Osteocyte (in vitro differentiated cells): ENCODE measurements around the gene CALHM6. TPM values are rescaled to one million over a fixed set of nuclear protein-coding genes. Genes with fewer than 3 reads are reported as not detected.

ENCODE experiments used
- DNase-seq: peaks from one replicate; pipeline ENCODE4 v3.0.0; 2021; ENCODE audit warnings: mixed read lengths; ENCODE audit not compliant: unreplicated experiment; ENCODE audit errors: extremely low spot score
- H3K27ac Mint-ChIP-seq: one replicate; pipeline ENCODE4 v1.8.0; 2021; ENCODE audit warnings: mild to moderate bottlenecking, mixed read lengths; ENCODE audit not compliant: unreplicated experiment
- H3K27me3 Mint-ChIP-seq: one replicate; pipeline ENCODE4 v1.8.0; 2021; ENCODE audit warnings: mixed read lengths; ENCODE audit not compliant: unreplicated experiment
- H3K36me3 Mint-ChIP-seq: one replicate; pipeline ENCODE4 v1.8.0; 2021; ENCODE audit warnings: mixed read lengths; ENCODE audit not compliant: unreplicated experiment
- H3K4me1 Mint-ChIP-seq: one replicate; pipeline ENCODE4 v1.8.0; 2021; ENCODE audit warnings: mixed read lengths; ENCODE audit not compliant: unreplicated experiment
- H3K4me3 Mint-ChIP-seq: one replicate; pipeline ENCODE4 v1.8.0; 2021; ENCODE audit warnings: mild to moderate bottlenecking, moderate library complexity, mixed read lengths; ENCODE audit not compliant: unreplicated experiment
- H3K9me3 Mint-ChIP-seq: one replicate; pipeline ENCODE4 v1.8.0; 2021; ENCODE audit warnings: mixed read lengths; ENCODE audit not compliant: unreplicated experiment
- long read RNA-seq: library from polyadenylated mRNA; unstranded; transcript quantifications from one replicate; pipeline ENCODE4 v2.0.0, GENCODE V29; 2021
- total RNA-seq: library from RNA; stranded (reverse); gene quantifications from 2 replicates; pipeline ENCODE4 v1.2.1, GENCODE V29; 2021
- TF ChIP-seq, protein P1 (sequence below): fragments of 200-600 bp; sonication (generic); IDR thresholded peaks from 2 replicates; pipeline ENCODE4 v1.5.0; 2021; ENCODE audit warnings: antibody characterized with exemption, mild to moderate bottlenecking, moderate library complexity

Gene CALHM6
- total RNA-seq, result 0.94 and 1.3 TPM in 2 replicates
- long read RNA-seq, partial matches to known transcripts, result 1 of 1 reads
- long read RNA-seq, other reads (novel, unspliced or antisense), result 0 of 1 reads

DNA sequence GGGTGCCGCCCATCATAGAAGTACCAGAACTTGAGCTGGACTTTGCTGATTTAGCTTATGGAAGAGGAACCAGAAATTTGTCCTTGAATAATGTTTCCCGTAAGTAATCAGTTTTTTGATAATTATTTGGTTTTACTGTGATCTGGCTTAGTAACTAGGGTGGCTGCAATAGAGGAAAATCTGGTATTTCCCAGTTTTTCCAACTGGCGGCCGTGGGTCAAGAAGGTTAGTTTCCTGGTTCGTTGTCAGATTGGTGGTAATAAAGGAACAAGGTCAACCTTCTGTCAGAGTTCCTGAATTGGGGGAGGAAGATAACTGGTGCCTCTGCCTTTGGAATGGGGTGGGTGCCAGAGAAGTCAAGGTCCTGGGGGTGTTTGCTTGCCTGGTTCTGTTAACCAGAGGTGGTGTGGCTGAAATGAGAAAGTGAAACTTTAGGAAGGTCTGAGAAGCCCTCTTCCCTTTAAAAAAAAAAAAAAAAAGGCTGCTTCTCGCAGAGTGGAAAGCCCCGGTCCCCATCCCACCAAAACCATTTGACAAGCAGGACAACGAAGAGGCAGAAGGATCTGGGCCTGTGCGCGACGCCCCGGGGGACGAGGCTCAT is at the start of gene CALHM6:
TSS of gene CALHM6 (plus strand) at position 45 of the 601 bp plus-strand sequence. CDS start at position 600, 555 bp downstream.
- Mint-ChIP-seq H3K4me1 (peaks cover 14% of the 10 kb centered on the region), H3K27ac (no peak within 1 kb of the TSS), H3K27me3 (peaks cover 6% of the 10 kb centered on the region), H3K9me3 (no peaks in the 10 kb centered on the region), H3K36me3 (no peaks in the 10 kb centered on the region), H3K4me3 (peak within 1 kb of the TSS; percentile 73)
- DNase-seq, result no peak
- TF ChIP-seq, protein P1, sequence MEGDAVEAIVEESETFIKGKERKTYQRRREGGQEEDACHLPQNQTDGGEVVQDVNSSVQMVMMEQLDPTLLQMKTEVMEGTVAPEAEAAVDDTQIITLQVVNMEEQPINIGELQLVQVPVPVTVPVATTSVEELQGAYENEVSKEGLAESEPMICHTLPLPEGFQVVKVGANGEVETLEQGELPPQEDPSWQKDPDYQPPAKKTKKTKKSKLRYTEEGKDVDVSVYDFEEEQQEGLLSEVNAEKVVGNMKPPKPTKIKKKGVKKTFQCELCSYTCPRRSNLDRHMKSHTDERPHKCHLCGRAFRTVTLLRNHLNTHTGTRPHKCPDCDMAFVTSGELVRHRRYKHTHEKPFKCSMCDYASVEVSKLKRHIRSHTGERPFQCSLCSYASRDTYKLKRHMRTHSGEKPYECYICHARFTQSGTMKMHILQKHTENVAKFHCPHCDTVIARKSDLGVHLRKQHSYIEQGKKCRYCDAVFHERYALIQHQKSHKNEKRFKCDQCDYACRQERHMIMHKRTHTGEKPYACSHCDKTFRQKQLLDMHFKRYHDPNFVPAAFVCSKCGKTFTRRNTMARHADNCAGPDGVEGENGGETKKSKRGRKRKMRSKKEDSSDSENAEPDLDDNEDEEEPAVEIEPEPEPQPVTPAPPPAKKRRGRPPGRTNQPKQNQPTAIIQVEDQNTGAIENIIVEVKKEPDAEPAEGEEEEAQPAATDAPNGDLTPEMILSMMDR, result no peak

- DNase-seq, result no peak
- Mint-ChIP-seq H3K4me1 (peaks cover 52% of the 10 kb centered on the region), H3K27me3 (no peaks in the 10 kb centered on the region), H3K27ac (peak overlapping the region; percentile 94), H3K4me3 (peak overlapping the region; percentile 41), H3K9me3 (no peaks in the 10 kb centered on the region), H3K36me3 (peaks cover 19% of the 10 kb centered on the region)
- TF ChIP-seq, protein P1, result no peak
These were observed 48.9 kb upstream of the CALHM6 start for GRCh38 chr6:116412270-116412669.

- DNase-seq, result no peak
- Mint-ChIP-seq H3K4me1 (peaks cover 44% of the 10 kb centered on the region), H3K4me3 (no peak overlapping the region), H3K27ac (no peak overlapping the region), H3K9me3 (no peaks in the 10 kb centered on the region), H3K27me3 (no peaks in the 10 kb centered on the region), H3K36me3 (peaks cover 19% of the 10 kb centered on the region)
- TF ChIP-seq, protein P1, result no peak
These were observed 47.8 kb upstream of the CALHM6 start for GRCh38 chr6:116413357-116413756.

- H3K36me3 Mint-ChIP-seq, result peaks cover 12% of the 10 kb centered on the region
- H3K4me3 Mint-ChIP-seq, result no peak overlapping the region
- peaks cover 24% of the 10 kb centered on the region for H3K4me1 Mint-ChIP-seq
- no peak overlapping the region for H3K27ac Mint-ChIP-seq
- no peak for DNase-seq
- H3K27me3 Mint-ChIP-seq, result no peaks in the 10 kb centered on the region
- TF ChIP-seq, protein P1, result no peak
- H3K9me3 Mint-ChIP-seq, result no peaks in the 10 kb centered on the region
These were observed 43.5 kb upstream of the CALHM6 start for GRCh38 chr6:116417661-116418060.

GRCh38 chr6:116419069-116419786 is 41.9 kb upstream of the CALHM6 start:
- TF ChIP-seq, protein P1, result no peak
- DNase-seq, result no peak
- Mint-ChIP-seq H3K9me3 (no peaks in the 10 kb centered on the region), H3K36me3 (peaks cover 12% of the 10 kb centered on the region), H3K27me3 (no peaks in the 10 kb centered on the region), H3K27ac (no peak overlapping the region), H3K4me1 (peaks cover 16% of the 10 kb centered on the region), H3K4me3 (no peak overlapping the region)
